PC-9 (cell line): Measurements from ENCODE around the gene TNFRSF1B. TPM values are rescaled to one million over a fixed set of nuclear protein-coding genes. Genes with fewer than 3 reads are reported as not detected.
A peak's percentile ranks its signal among the peaks of the same experiment; 100 is the strongest.

Source experiments
- BruUV-seq: library from RNA; stranded (reverse); fragments of 400-500 nt; replicated peaks from 2 replicates; lab custom pipeline; 2021; lab: Mats Ljungman, UMichigan
- CTCF ChIA-PET: fragments of 300-600 bp; sonication (Branson Sonifier 250); formaldehyde crosslinking; loops from one replicate; lab custom pipeline; 2022; ENCODE audit warnings: antibody characterized with exemption; lab: Charles Lee
- POLR2A ChIA-PET: fragments of 300-600 bp; sonication (Branson Sonifier 250); formaldehyde crosslinking; loops from one replicate; lab custom pipeline; 2022; ENCODE audit warnings: antibody characterized with exemption; ENCODE audit not compliant: unreplicated experiment; lab: Charles Lee
- DNase-seq, 2 experiments: peaks; one replicate each; pipeline versions ENCODE4 v3.0.0 to v3.0.0-alpha.2; 2015 to 2022; ENCODE audit warnings: mixed read lengths in 1 of 2
- H2AFZ ChIP-seq: fragments of 200-600 bp; sonication (generic); 2 replicates; pipeline ENCODE4 v1.8.1; 2017; ENCODE audit warnings: antibody characterized with exemption
- H3F3A ChIP-seq: fragments of 200-600 bp; sonication (generic); 2 replicates; pipeline ENCODE4 v1.8.1; 2017; ENCODE audit warnings: antibody characterized with exemption, mild to moderate bottlenecking, low read depth; ENCODE audit not compliant: insufficient read depth
- H3K27ac ChIP-seq: fragments of 200-600 bp; sonication (generic); 2 replicates; pipeline ENCODE4 v1.6.1; 2016; ENCODE audit warnings: mixed run types
- H3K27me3 ChIP-seq: fragments of 200-600 bp; sonication (generic); 2 replicates; pipeline ENCODE4 v1.6.1; 2016; ENCODE audit warnings: low read depth, mixed run types; ENCODE audit not compliant: insufficient read depth
- H3K36me3 ChIP-seq: fragments of 200-600 bp; sonication (generic); 2 replicates; pipeline ENCODE4 v1.6.1; 2016; ENCODE audit warnings: low read depth, mixed run types
- H3K4me1 ChIP-seq: fragments of 200-600 bp; sonication (generic); replicated peaks from 2 replicates; pipeline ENCODE4 v1.6.1; 2016; ENCODE audit warnings: mixed run types; ENCODE audit not compliant: insufficient read depth
- H3K4me2 ChIP-seq: fragments of 200-600 bp; sonication (generic); 2 replicates; pipeline ENCODE4 v1.6.1; 2017; ENCODE audit warnings: mixed run types
- H3K4me3 ChIP-seq: fragments of 200-600 bp; sonication (generic); 2 replicates; pipeline ENCODE4 v1.6.1; 2016; ENCODE audit warnings: mixed run types
- H3K79me2 ChIP-seq: fragments of 200-600 bp; sonication (generic); 2 replicates; pipeline ENCODE4 v1.6.1; 2017; ENCODE audit warnings: low read depth, mixed run types
- H3K9me2 ChIP-seq: fragments of 200-600 bp; sonication (generic); 2 replicates; pipeline ENCODE4 v1.8.1; 2017; ENCODE audit warnings: mild to moderate bottlenecking; ENCODE audit not compliant: insufficient read depth
- H3K9me3 ChIP-seq: fragments of 200-600 bp; sonication (generic); 2 replicates; pipeline ENCODE4 v1.8.1; 2016; ENCODE audit warnings: low read depth; ENCODE audit not compliant: insufficient read depth
- H4K20me1 ChIP-seq: fragments of 200-600 bp; sonication (generic); 2 replicates; pipeline ENCODE4 v1.8.1; 2017; ENCODE audit not compliant: insufficient read depth
- CTCF ChIP-seq: fragments of 200-600 bp; sonication (generic); conservative IDR thresholded peaks from 2 replicates; pipeline ENCODE4 v1.6.1; 2017; ENCODE audit warnings: mixed run types, antibody characterized with exemption, mild to moderate bottlenecking, moderate library complexity
- EZH2 ChIP-seq: fragments of 200-600 bp; sonication (generic); IDR thresholded peaks from 2 replicates; pipeline ENCODE4 v1.8.0; 2017; ENCODE audit warnings: antibody characterized with exemption, low read depth
- intact Hi-C: fragments of 100-400 bp; cut with micrococcal nuclease; formaldehyde crosslinking; loops from one replicate; pipeline ENCODE4 v1.10.0; 2022; ENCODE audit not compliant: unreplicated experiment
- total RNA-seq: library from RNA; stranded (reverse); gene quantifications from 2 replicates; pipeline ENCODE4 v1.2.3, GENCODE V29; 2021

TNFRSF1B gene
- total RNA-seq, 1 experiment from 2014 or later = 2.7 TPM

- Histone ChIP-seq H2AFZ (no peak overlapping the region), H3K4me3 (no peak overlapping the region), H3F3A (no peaks in the 10 kb centered on the region), H3K79me2 (no peaks in the 10 kb centered on the region), H3K27me3 (no peaks in the 10 kb centered on the region), H3K9me2 (no peaks in the 10 kb centered on the region), H3K27ac (no peak overlapping the region), H3K36me3 (no peaks in the 10 kb centered on the region), H3K4me1 (no peaks in the 10 kb centered on the region), H3K9me3 (no peaks in the 10 kb centered on the region), H3K4me2 (no peak overlapping the region), H4K20me1 (no peaks in the 10 kb centered on the region)
- peak in 1 of 2 experiments; percentile 28 for DNase-seq
- ChIA-PET POLR2A (interaction anchor here (0.6 kb wide), 1 partner anchor 8 kb away, joined by 3 read pairs; no protein-coding TSS in a partner anchor), CTCF (no interaction called here)
- no peak for TF ChIP-seq CTCF
- TF ChIP-seq EZH2 = no peak
- BruUV-seq = no TSS peak
- intact Hi-C loops = loop anchor here (10.0 kb wide), 1 partner anchor 372 kb away; no protein-coding TSS in a partner anchor
Measured at GRCh38 chr1:12206792-12207424, 40.1 kb downstream of the TNFRSF1B start.

- CTCF ChIA-PET = interaction anchor here (0.7 kb wide), 1 partner anchor 19 kb away, joined by 3 read pairs; no protein-coding TSS in a partner anchor
- no peaks in the 10 kb centered on the region for H3K9me2 ChIP-seq
- H3K27me3 ChIP-seq = no peaks in the 10 kb centered on the region
- POLR2A ChIA-PET = no interaction called here
- no peaks in the 10 kb centered on the region for H3K79me2 ChIP-seq
- intact Hi-C loops = loop anchor here (10.0 kb wide), 1 partner anchor 373 kb away; no protein-coding TSS in a partner anchor
- H3K9me3 ChIP-seq = no peaks in the 10 kb centered on the region
- no peaks in the 10 kb centered on the region for H4K20me1 ChIP-seq
- no peak for DNase-seq
- H3K4me1 ChIP-seq = no peaks in the 10 kb centered on the region
- H3K36me3 ChIP-seq = no peaks in the 10 kb centered on the region
- no peak overlapping the region for H3K27ac ChIP-seq
- no TSS peak for BruUV-seq
- TF ChIP-seq EZH2 (no peak), CTCF (no peak)
- no peak overlapping the region for H3K4me3 ChIP-seq
- no peak overlapping the region for H2AFZ ChIP-seq
- no peaks in the 10 kb centered on the region for H3F3A ChIP-seq
- H3K4me2 ChIP-seq = no peak overlapping the region
Measured at GRCh38 chr1:12208271-12208670, 41.5 kb downstream of the TNFRSF1B start.

GRCh38 chr1:12208764-12209494 lies 42.1 kb downstream of the TNFRSF1B start:
- H3K4me3 ChIP-seq = no peak overlapping the region
- no peaks in the 10 kb centered on the region for H3K4me1 ChIP-seq
- no peaks in the 10 kb centered on the region for H3K9me3 ChIP-seq
- no peaks in the 10 kb centered on the region for H4K20me1 ChIP-seq
- no peaks in the 10 kb centered on the region for H3F3A ChIP-seq
- H3K9me2 ChIP-seq = no peaks in the 10 kb centered on the region
- H2AFZ ChIP-seq = no peak overlapping the region
- POLR2A ChIA-PET = no interaction called here
- intact Hi-C loops = loop anchor here (1.0 to 10.0 kb wide), 2 partner anchors 84 to 374 kb away; no protein-coding TSS in a partner anchor
- H3K79me2 ChIP-seq = no peaks in the 10 kb centered on the region
- no peak overlapping the region for H3K4me2 ChIP-seq
- H3K27ac ChIP-seq = no peak overlapping the region
- DNase-seq = peak in 1 of 2 experiments; percentile 80
- TF ChIP-seq CTCF (peak; percentile 89), EZH2 (no peak)
- no peaks in the 10 kb centered on the region for H3K36me3 ChIP-seq
- no TSS peak for BruUV-seq
- CTCF ChIA-PET = interaction anchor here (0.6 to 0.7 kb wide), 2 partner anchors 19 to 104 kb away, joined by 3 read pairs; no protein-coding TSS in a partner anchor
- no peaks in the 10 kb centered on the region for H3K27me3 ChIP-seq
